Measurements from ENCODE around the gene ABCB10.
A peak's percentile ranks its signal among the peaks of the same experiment; 100 is the strongest.
"Not testable (repeated sequence)": the region's sequence is repeated elsewhere in the genome, so short reads cannot be mapped to it uniquely, and the experiment has no call there.

Gene ABCB10

DNA sequence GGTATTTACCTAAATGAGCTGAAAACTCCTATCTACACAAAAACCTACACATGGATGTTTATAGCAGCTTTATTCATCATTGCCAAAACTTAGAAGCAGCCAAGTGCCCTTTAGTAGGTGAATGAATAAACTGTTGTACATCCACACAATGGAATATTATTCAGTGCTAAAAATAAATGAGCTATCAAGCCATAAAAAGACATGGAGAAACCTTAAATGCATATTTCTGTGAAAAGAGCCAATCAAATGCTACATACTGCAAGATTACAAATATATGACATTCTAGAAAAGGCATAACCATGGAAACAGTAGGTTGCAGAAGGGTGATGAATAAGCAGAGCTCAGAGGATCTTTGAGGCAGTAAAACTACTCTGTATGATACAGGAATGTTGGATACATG lies 23.3 kb downstream of the ABCB10 start:
- no peak for DNase-seq

GRCh38 chr1:229531326-229531725 lies 27.2 kb downstream of the ABCB10 start:
- DNase-seq = no peak

- no peak for DNase-seq
Observed at GRCh38 chr1:229529639-229530038, 28.9 kb downstream of the ABCB10 start.

DNA sequence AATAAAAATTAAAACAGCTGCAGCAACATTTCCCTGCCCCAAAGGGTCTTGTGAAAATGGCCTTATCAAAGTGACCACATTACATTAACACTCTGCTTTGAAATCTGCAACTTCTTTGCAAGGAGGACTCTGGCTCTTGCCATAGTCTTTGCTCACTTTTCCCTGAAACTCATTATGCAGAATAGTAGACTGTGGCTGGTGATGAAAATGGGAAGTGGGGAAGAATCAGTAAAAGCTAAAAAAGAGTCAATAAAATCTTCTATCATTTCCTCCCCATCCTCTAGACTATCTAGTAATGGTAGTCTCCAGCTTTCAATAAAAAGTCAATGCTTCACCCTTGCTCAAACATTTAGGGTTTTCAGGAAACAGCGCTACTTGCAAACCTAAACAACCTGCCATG lies 31.8 kb downstream of the ABCB10 start:
- no peak for DNase-seq

DNA sequence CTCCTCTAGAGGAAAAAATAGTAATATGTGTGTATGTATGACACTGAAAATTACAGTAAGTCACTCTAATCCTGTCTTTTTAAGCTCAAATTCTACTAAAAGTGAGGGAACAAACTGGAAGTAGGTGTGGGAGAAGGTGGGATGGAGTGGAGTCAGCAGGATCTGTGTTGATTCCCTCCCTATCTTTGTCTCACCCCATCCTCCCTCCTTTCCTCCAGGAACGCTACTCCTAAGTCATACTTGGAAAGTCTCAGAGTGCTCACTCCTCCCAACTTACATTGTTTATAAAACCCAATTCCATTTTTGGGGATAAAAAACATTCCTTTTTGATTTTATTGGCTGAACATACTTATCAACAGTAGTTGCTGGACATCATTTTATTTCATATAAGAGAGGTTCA lies 35.5 kb downstream of the ABCB10 start:
- DNase-seq = no peak

- peak; percentile 71 to 80 (median 80) for DNase-seq
Observed at GRCh38 chr1:229514578-229515275, 43.8 kb downstream of the ABCB10 start.

DNA sequence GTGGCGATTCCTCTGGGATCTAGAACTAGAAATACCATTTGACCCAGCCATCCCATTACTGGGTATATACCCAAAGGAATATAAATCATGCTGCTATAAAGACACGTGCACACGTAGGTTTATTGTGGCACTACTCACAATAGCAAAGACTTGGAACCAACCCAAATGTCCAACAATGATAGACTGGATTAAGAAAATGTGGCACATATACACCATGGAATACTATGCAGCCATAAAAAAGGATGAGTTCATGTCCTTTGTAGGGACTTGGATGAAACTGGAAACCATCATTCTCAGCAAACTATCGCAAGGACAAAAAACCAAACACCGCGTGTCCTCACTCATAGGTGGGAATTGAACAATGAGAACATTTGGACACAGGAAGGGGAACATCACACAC lies 46.9 kb downstream of the ABCB10 start:
- not testable (repeated sequence) for DNase-seq

GRCh38 chr1:229511201-229511600 lies 47.3 kb downstream of the ABCB10 start:
- DNase-seq = peak in 2 of 4 experiments; percentile 29 to 44

- DNase-seq = peak in 2 of 4 experiments; percentile 34 to 35
Observed at GRCh38 chr1:229509576-229509975, 48.9 kb downstream of the ABCB10 start.

DNA sequence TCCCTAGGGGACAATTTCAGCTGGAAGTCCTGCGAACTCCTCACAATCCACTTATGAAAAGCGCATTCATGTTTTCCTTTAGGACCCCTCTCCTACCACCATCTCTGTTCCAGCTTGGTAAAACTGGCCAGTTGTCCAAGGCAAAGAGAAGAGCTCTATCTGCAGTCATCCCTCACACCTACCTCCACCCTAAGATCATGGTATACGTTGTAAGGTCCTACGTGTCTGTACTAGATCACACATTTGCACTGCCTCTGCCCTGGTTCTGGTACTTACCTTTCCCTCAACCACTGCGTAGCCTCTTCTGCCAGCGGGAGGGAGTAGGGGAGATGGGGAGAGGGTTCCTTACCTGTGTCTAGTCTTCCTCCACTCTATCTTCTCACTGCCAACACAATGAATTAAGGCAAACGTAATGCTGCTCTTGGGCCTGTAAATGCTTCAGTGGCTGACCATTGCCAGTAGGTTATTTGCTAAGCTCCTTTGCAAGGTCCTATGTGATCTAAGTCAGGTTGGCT lies 49.6 kb downstream of the ABCB10 start:
- DNase-seq = no peak

DNA sequence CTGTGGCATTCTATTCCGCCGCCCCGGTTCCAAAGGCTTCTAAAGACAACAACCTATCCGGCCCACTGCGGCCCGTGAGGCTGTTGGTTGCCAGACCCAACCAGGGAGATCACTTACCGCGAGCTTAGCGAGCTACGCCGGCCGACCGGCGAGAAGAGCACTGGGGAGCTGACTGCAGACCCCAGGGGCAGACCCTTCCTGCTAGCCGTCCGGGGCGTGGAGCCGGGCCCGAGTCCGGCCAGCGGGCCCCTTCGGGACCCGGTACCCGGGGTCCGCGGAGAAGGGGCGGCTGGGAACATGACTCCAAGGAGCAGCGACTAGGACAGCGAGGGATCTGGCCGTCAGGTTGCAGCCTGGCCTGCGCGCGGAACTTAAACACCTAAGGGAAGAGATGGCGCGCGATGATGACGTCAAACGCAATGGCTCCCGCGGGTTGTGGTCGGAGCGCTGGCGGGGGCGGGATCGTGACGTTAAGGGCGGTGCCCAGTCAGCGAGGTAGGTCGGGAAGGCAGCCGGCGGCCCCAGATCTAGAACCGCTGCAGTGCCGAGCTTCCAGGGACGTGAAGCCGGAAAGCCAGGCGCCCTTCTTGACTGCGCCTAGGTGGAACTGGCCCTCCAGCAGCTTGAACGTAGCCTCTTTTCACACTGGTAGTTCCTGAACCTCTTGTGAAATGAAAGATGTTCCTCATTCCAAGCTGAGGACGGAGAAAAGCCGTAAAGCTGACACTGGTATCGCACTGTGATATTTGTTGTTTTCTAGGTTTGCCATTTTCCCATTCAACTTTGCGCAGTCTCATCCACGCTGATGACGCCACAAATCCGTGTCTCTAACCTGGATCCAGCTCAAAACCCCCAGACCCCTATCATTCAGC lies 50.3 kb downstream of the ABCB10 start, which contains the start of gene NUP133:
NUP133 (minus strand) TSS at position 391 of the 872 bp plus-strand sequence; CDS start at position 299, 92 bp downstream.
- peak; percentile 99 for DNase-seq

DNA sequence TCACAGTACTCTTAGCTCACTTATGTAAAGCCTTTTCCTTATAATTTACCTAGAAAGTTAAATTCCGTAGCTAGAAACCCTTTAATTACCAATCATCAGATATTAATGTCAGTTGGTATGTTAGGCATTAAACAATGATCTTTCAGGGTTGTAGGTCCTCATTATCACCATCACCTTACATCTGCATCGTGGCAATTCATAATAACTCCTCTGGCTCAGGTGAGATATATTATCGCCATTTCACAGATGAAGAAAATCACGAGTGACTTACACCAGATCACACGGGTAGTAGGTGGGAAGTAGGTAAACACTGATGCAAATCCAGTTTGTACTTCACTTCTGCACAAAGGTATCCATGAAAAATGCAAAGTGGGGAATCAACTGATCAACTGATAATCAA lies 51.0 kb downstream of the ABCB10 start:
- peak in 1 of 4 experiments; percentile 1 for DNase-seq

GRCh38 chr1:229506633-229507032 lies 51.9 kb downstream of the ABCB10 start:
- no peak for DNase-seq

- no peak for DNase-seq
Observed at GRCh38 chr1:229495782-229496181, 62.7 kb downstream of the ABCB10 start.

- no peak for DNase-seq
Observed at GRCh38 chr1:229487181-229487580, 71.3 kb downstream of the ABCB10 start.

GRCh38 chr1:229485318-229485717 lies 73.2 kb downstream of the ABCB10 start:
- DNase-seq = no peak

GRCh38 chr1:229482511-229482910 lies 76.0 kb downstream of the ABCB10 start:
- no peak for DNase-seq

DNA sequence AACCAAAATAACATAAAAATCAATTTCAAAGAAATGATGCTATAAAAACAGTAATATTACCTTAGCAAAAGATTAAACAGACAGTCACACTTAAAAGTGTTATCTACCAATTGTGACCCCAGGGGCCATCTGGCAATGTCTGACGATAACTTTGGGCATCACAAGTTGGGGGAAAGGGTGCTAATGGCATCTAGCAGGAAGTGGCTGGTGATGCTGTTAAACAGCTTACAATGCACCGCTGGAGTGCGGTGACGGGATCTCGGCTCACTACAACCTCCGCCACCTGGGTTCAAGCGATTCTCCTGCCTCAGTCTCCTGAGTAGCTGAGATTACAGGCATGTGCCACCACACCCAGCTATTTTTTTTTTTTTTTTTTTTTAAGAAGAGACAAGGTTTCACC lies 78.0 kb downstream of the ABCB10 start:
- DNase-seq = no peak

GRCh38 chr1:229479660-229480399 lies 78.7 kb downstream of the ABCB10 start:
- peak; percentile 3 to 52 (median 40) for DNase-seq

- no peak for DNase-seq
Observed at GRCh38 chr1:229478852-229479251, 79.7 kb downstream of the ABCB10 start.

GRCh38 chr1:229475859-229476258 lies 82.6 kb downstream of the ABCB10 start:
- DNase-seq = not testable (repeated sequence)

DNA sequence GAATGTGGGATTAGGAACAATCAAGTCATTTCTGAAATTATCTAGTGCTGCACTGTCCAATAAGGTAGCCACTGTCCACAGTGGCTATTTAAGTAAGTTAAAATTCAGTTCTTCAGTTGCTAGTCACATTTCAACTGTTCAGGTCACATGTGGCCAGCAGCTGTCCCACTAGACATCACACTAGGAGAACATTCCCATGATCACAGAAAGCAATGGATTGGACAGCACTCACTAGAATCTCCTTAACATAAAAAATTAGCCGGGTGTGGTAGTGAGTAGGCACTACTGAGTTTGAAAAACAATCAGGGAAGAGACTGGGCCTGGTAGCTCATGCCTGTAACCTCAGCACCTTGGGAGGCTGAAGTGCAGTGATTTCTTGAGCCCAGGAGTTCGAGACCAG lies 84.0 kb downstream of the ABCB10 start:
- DNase-seq = no peak

DNA sequence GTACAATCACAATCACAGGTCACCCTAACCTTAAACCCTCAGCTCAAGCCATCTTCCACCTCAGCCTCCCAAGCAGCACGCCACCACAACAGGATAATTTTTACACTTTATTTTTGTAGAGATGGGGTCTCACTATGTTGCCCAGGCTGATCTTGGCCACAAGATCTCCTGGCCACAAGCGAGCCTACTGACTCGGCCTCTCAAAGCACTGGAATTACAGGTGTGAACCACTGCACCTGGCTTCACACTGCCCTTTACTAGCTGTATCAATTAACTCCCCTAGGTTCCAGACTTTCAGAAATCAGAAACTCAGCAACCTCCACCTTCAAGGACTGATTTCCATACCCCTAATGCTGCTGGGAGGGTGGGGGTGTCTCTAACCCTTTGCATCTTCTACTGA lies 87.3 kb downstream of the ABCB10 start:
- no peak for DNase-seq

Measured in suppressor macrophage (primary cell).